Activated CD4-positive, alpha-beta T cell treated with anti-CD3 and anti-CD28 coated beads, Interleukin-2, Interleukin-6, amounts not matched to agents 100 ng/mL and 50 ng/mL, durations not matched to agents 16 hours and 8 hours (primary cell): ENCODE measurements around the gene OR4S2.

Experiments
- DNase-seq: peaks from one replicate; pipeline ENCODE4 v3.0.0-alpha.2; 2020

Gene OR4S2, protein sequence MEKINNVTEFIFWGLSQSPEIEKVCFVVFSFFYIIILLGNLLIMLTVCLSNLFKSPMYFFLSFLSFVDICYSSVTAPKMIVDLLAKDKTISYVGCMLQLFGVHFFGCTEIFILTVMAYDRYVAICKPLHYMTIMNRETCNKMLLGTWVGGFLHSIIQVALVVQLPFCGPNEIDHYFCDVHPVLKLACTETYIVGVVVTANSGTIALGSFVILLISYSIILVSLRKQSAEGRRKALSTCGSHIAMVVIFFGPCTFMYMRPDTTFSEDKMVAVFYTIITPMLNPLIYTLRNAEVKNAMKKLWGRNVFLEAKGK

DNA sequence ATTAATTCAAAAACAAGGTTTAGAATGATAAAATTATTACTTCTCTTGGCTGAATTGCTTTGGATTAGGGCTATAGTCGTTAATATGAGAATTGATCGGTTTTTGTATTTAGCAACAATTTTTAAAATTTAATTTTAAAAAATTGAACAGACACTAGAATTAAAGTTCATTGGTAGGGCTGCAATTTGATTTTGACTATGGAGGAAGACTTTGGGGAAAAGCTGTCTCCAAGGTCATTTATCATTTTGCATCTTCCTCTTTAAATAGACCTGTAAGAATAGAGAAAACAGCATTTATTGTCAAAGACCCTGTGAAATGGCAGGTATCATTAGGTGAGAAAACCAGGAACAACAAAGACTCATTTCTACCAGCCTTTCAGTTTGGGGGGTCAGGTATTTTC lies at the start of gene OR4S2:
Gene OR4S2 (plus strand): TSS at position 301 of the 400 bp plus-strand sequence. CDS start 2,577 bp downstream, outside the sequence.
- no peak for DNase-seq

DNA sequence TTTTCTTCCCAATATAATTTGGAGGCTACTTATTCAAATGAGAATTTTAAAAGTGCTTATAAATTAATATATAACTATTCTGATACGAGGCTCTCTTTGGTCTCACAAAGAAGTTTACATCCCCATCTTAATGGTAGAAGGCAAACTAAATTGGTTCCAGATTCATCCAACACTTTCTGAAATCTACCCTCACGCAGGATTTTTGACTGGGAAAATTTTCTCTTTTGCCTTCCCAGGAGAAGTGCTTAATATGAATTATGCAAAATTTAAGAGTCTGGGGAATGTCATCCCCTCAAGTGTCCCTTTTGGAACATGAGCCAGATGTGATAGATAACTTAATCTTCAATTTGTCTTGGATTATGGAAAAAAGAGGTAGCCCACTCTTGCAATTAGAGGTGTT lies 40.6 kb upstream of the OR4S2 start, which contains the start of gene OR4C11:
Gene OR4C11 (minus strand): TSS at position 101 of the 400 bp plus-strand sequence. CDS start 3,272 bp downstream, outside the sequence.
- DNase-seq: no peak

DNA sequence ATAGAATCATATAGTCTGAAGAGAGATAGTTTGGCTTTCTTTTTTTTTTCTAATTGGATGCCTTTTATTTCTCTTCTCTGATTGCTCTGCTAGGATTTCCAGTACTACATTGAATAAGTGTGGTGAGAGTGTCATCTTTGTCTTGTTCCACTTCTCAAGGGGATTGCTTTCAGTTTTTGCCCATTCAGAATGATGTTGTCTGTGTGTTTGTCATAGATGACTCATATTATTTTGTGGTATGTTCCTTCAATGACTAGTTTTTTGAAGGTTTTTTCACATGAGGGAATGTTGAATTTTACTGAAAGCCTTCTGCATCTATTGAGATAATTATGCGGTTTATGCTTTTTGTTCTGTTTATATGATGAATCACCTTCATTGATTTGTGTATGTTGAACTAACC lies 23.6 kb upstream of the OR4S2 start:
- DNase-seq: no peak

DNA sequence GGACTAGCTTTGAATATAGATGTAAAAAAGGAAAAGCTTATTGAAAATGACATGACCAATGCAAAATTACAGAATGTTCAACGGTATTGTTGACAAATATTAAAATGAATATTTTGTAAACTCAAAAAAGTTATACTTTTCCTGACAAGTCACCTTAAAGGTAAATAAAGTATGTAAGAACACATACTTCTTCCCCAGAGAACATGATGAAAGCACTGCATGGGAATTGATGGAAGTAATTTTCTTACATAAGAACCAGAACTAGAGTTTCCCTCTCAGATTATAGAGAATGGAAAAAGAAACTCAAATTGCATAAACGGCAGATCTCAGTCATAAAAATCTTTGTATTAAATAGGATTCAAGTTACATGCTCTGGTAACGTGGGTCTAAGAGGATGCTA lies 13.3 kb upstream of the OR4S2 start, which contains the start of gene OR4P4:
Gene OR4P4 (plus strand): TSS at position 301 of the 400 bp plus-strand sequence.
- DNase-seq: no peak

DNA sequence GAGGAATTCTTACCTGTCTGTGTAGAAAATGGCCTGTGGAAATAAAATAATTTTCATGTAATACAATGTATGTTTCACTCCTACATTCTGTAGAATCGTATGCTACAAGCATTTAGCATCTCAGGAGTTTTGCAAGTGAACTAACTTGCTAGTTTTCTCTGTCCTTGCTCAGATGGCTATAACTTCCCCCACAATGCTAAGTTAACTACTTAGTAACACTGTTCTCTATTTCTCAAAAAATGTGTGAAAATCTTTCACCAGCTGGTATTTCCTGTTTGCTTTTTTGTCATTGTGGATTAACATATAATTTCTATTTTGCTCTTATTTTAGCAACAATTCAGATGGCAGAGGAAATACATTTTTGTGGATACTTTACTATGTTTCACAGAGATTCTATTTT lies 4.4 kb downstream of the OR4S2 start:
- DNase-seq: no peak

DNA sequence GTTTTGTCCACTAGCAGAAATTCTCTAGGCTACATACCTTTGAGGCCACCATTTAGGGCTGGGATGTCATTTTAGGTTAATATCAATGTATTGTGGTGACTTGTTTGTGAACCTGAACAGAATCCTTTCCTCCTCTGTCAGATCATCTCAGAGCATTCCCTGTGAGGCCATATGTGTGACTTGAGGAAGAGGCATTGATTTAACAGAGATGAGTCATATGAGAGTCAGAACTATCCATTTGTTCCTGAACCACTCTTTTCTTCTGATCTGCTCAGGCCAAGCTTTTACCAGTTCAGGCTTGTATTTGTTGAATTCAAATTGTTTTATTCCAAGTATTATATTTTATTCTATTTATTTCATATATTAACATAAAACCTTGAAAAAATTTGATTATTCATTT lies 7.0 kb downstream of the OR4S2 start:
- no peak for DNase-seq

DNA sequence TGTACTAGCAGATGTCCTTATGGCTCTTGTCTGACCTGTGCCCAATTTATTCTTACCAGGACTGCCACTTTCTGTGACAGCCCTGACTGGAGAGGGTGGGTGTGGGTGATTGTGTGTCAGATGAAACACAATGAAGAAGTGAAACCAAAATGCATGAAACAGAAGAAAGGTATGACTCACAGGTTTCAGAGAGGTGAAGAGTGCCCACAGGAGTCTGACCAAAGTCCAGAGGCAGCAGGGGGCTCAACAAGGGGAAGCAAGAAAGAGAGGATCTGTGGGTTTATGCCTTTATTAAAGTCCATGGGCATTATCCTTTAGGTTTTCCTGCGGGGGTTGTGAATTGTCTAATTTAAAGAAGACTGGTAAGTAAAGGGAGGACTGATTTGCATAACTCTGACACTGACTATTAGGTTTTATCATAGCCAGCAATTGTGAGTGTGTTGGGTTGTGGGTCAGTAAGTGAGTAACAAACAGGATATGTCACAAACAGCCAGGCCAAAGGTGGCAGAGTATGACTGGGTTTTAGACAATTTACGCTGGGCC lies 10.0 kb downstream of the OR4S2 start:
- DNase-seq: no peak

DNA sequence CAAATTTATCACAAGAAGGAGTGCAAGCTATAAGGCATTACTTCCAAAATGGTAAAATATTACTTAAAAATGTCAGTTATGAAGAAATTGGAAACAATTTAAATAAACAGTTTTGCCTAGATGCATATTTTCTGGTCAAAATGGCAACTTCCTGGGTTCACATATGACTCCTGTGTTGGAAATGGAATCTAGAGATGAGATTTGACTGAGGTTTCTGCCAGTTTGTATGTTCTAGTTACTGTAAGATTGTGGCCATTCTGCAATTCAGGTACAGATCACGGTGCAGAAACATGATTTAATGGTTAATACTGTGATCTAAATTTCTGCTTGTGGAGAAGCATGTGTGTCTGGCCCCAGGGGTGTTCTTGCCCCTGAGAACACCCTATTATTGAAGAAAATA lies 10.5 kb downstream of the OR4S2 start:
- no peak for DNase-seq

DNA sequence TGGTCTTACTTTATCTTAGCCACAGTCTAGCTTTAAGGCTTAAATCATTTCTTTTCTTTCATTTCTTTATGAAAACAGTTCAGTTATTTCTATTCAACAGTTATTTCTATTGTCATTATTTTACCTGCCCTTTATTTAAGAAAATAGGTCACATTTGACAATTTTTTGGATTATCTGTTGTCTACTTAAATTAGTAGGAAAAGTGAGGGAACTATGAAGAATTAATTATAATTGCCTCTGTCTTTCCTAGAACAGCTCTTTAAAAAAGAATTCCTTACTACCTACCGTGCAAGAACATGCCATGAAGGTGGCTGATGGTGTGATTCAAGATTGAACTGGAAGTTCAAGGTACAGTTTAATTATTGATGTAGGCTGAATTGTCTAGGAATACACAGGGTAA lies 13.8 kb downstream of the OR4S2 start, which contains the start of gene OR4C6:
Gene OR4C6 (plus strand): TSS at position 301 of the 400 bp plus-strand sequence. CDS start 2,966 bp downstream, outside the sequence.
- no peak for DNase-seq

DNA sequence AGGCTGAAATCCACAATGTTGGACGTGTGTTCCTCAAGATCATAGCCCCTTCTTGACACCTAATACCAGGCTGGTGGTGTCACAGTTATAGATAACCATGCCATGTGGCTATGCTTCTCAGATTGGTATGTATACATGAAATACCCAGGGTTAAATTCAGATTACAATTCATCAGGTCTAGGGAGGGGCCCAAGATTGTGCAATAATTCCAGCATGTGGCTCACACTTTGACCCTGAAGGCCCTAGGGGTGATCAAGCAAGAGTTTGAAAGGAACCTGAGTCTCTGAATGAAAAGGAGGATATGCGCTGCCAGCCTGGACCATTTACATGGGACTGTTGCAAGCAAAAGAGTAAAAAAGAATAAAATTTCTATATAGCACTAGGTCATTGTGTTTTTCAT lies 21.2 kb downstream of the OR4S2 start:
- DNase-seq: no peak

DNA sequence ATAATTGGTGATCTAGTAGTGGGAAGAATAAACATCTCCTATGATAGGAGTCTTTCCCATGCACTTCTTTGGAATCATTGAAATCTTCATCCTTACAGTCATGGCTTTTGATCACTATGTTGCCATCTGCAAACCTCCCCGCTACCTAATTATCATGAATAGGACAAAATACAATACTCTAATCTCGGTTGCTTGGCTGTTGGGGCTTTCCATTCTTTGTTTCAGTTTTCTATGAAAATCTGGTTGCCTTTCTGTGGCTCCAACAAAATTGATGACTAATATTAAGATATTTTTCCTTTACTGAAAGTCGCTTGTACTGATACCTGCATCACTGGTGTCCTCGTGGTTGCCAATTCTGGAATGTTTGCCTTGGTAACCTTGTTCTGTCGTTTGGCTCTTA lies 25.7 kb downstream of the OR4S2 start:
- no peak for DNase-seq

DNA sequence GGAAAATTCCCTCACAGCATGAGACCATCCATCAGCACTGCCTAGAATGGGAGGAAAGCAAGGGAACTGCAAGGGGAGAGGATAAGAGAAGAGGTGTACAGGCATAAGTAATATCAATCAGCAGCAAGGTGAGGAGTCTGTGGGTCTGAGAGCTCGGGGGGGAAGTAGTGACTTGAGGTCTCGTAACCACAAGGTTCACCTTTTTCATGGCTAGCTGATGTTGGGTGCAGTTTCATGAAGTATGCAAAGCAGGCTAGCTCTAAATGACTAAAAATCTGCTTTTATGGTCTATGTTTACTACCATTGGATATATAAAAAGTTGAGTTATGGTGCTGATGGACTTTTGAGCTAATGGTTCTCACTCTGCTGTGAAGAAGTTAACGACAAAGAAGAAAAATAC lies 49.7 kb downstream of the OR4S2 start:
- no peak for DNase-seq

DNA sequence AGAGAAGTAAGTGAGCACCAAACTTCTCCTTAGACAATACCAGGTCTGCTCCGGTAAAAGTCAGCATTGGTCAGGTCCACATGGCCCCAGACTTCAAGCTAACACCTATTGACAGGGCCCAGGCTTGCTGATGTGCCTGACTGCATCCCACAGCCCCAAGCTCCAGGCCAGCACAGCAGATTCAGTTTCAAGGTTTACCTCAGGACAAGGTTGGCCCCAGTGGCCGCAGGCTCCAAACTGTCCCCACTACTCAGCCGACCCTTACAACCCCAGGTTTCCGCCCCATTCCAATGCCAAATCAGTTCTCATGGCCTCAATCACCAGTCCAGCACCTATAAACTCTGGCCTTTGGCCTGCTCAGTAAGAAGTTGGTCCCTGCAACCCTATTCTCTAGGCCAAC lies 53.3 kb downstream of the OR4S2 start:
- DNase-seq: no peak
